Astrocyte (in vitro differentiated cells and primary cell): ENCODE data around the gene ADAMTS20. TPM values are rescaled to one million over a fixed set of nuclear protein-coding genes. Genes with fewer than 3 reads are reported as not detected.
A peak's percentile ranks its signal among the peaks of the same experiment; 100 is the strongest.

ENCODE experiments used
- DNase-seq: peaks from one replicate; pipeline ENCODE4 v3.0.0-alpha.2; 2010; ENCODE audit warnings: low read depth
- FAIRE-seq: peaks from 2 replicates; lab custom pipeline; 2011; peaks lifted over from hg19 to GRCh38; lab: Jason Lieb, UNC
- H2AFZ ChIP-seq: 2 replicates; pipeline ENCODE4 v1.6.0; 2012; ENCODE audit warnings: low read depth, low read length, inconsistent platforms
- H3K27ac ChIP-seq: 2 replicates; pipeline ENCODE4 v1.5.1; 2011; ENCODE audit warnings: low read depth, low read length, inconsistent platforms
- H3K27me3 ChIP-seq: 2 replicates; pipeline ENCODE4 v1.6.0; 2011; ENCODE audit warnings: low read length, inconsistent platforms; ENCODE audit not compliant: insufficient read depth
- H3K36me3 ChIP-seq: 2 replicates; pipeline ENCODE4 v1.5.1; 2011; ENCODE audit warnings: low read length, inconsistent platforms; ENCODE audit not compliant: insufficient read depth
- H3K4me1 ChIP-seq: 2 replicates; pipeline ENCODE4 v1.5.1; 2011; ENCODE audit warnings: low read length, inconsistent platforms; ENCODE audit not compliant: insufficient read depth
- H3K4me2 ChIP-seq: 2 replicates; pipeline ENCODE4 v1.6.0; 2012; ENCODE audit warnings: low read length, inconsistent platforms
- H3K4me3 ChIP-seq: 2 replicates; pipeline ENCODE4 v1.5.1; 2011; ENCODE audit warnings: low read depth, mild to moderate bottlenecking, low read length, inconsistent platforms; ENCODE audit not compliant: insufficient read depth
- H3K79me2 ChIP-seq: 2 replicates; pipeline ENCODE4 v1.6.0; 2012; ENCODE audit warnings: mild to moderate bottlenecking, low read length, inconsistent platforms; ENCODE audit not compliant: insufficient read depth
- H3K9ac ChIP-seq: 2 replicates; pipeline ENCODE4 v1.6.0; 2012; ENCODE audit warnings: mild to moderate bottlenecking, low read length, inconsistent platforms
- H3K9me3 ChIP-seq: 2 replicates; pipeline ENCODE4 v1.5.1; 2012; ENCODE audit warnings: low read depth, mild to moderate bottlenecking, low read length, inconsistent platforms; ENCODE audit not compliant: insufficient read depth
- H4K20me1 ChIP-seq: 2 replicates; pipeline ENCODE4 v1.6.0; 2012; ENCODE audit warnings: low read length, inconsistent platforms; ENCODE audit not compliant: insufficient read depth
- H3K27ac Mint-ChIP-seq: one replicate; pipeline ENCODE4 v1.8.0; 2021; ENCODE audit warnings: mild to moderate bottlenecking, mixed read lengths; ENCODE audit not compliant: unreplicated experiment
- H3K27me3 Mint-ChIP-seq: one replicate; pipeline ENCODE4 v1.8.0; 2021; ENCODE audit warnings: low read depth, mixed read lengths; ENCODE audit not compliant: unreplicated experiment
- H3K36me3 Mint-ChIP-seq: one replicate; pipeline ENCODE4 v1.8.0; 2021; ENCODE audit warnings: low read depth, mixed read lengths; ENCODE audit not compliant: unreplicated experiment
- H3K4me1 Mint-ChIP-seq: one replicate; pipeline ENCODE4 v1.8.0; 2021; ENCODE audit warnings: low read depth, mixed read lengths; ENCODE audit not compliant: unreplicated experiment
- H3K4me3 Mint-ChIP-seq: one replicate; pipeline ENCODE4 v1.8.0; 2021; ENCODE audit warnings: mild to moderate bottlenecking, moderate library complexity, mixed read lengths; ENCODE audit not compliant: unreplicated experiment
- H3K9me3 Mint-ChIP-seq: one replicate; pipeline ENCODE4 v1.8.0; 2021; ENCODE audit warnings: mild to moderate bottlenecking, mixed read lengths; ENCODE audit not compliant: unreplicated experiment
- CTCF ChIP-seq: IDR thresholded peaks from 2 replicates; pipeline ENCODE4 v1.5.1; 2011; ENCODE audit warnings: low read depth, mild to moderate bottlenecking, inconsistent platforms, low read length, moderate library complexity; ENCODE audit not compliant: insufficient read depth
- EZH2 ChIP-seq: IDR thresholded peaks from 2 replicates; pipeline ENCODE4 v1.6.1; 2012; ENCODE audit warnings: mild to moderate bottlenecking, low read length, inconsistent platforms; ENCODE audit not compliant: insufficient read depth
- total RNA-seq: library from RNA; stranded (reverse); gene quantifications from 2 replicates; pipeline ENCODE4 v1.2.1, GENCODE V29; 2021

Gene ADAMTS20
- total RNA-seq, 1 donor from 2014 or later: 0.66 TPM

- Mint-ChIP-seq H3K4me1 (peaks cover 6% of the 10 kb centered on the region), H3K27me3 (no peaks in the 10 kb centered on the region), H3K27ac (no peak overlapping the region), H3K4me3 (no peak overlapping the region), H3K36me3 (no peaks in the 10 kb centered on the region), H3K9me3 (no peaks in the 10 kb centered on the region)
- Histone ChIP-seq H3K4me2 (peak overlapping the region; percentile 15), H3K27me3 (no peaks in the 10 kb centered on the region), H3K9me3 (no peaks in the 10 kb centered on the region), H3K4me3 (no peak overlapping the region), H3K9ac (peak overlapping the region; percentile 60), H3K27ac (peak overlapping the region; percentile 93), H2AFZ (no peak overlapping the region), H3K79me2 (no peaks in the 10 kb centered on the region), H4K20me1 (no peaks in the 10 kb centered on the region), H3K4me1 (peaks cover 26% of the 10 kb centered on the region), H3K36me3 (no peaks in the 10 kb centered on the region)
- TF ChIP-seq EZH2: no peak
- no peak for TF ChIP-seq CTCF
- no peak for DNase-seq
- FAIRE-seq: no peak
Measured at GRCh38 chr12:43310596-43310995, 241.4 kb downstream of the ADAMTS20 start.

- TF ChIP-seq EZH2: no peak
- no peak for TF ChIP-seq CTCF
- DNase-seq: peak; percentile 95
- H3K79me2 ChIP-seq: no peaks in the 10 kb centered on the region
Measured at GRCh38 chr12:43309959-43310358, 242.0 kb downstream of the ADAMTS20 start.

GRCh38 chr12:43308776-43309175 lies 243.2 kb downstream of the ADAMTS20 start:
- H2AFZ ChIP-seq: no peak overlapping the region
- H3K27me3 Mint-ChIP-seq: no peaks in the 10 kb centered on the region
- no peaks in the 10 kb centered on the region for H3K36me3 Mint-ChIP-seq
- no peak overlapping the region for H3K27ac Mint-ChIP-seq
- FAIRE-seq (no peak), DNase-seq (no peak)
- no peak overlapping the region for H3K4me3 ChIP-seq
- no peak overlapping the region for H3K4me2 ChIP-seq
- no peak overlapping the region for H3K4me3 Mint-ChIP-seq
- H3K4me1 Mint-ChIP-seq: peaks cover 6% of the 10 kb centered on the region
- no peaks in the 10 kb centered on the region for H3K36me3 ChIP-seq
- TF ChIP-seq CTCF: no peak
- no peak for TF ChIP-seq EZH2
- no peaks in the 10 kb centered on the region for H4K20me1 ChIP-seq
- H3K9me3 Mint-ChIP-seq: peaks cover 2% of the 10 kb centered on the region
- H3K27me3 ChIP-seq: no peaks in the 10 kb centered on the region
- H3K79me2 ChIP-seq: no peaks in the 10 kb centered on the region
- peaks cover 25% of the 10 kb centered on the region for H3K4me1 ChIP-seq
- H3K9me3 ChIP-seq: no peaks in the 10 kb centered on the region
- H3K9ac ChIP-seq: no peak overlapping the region
- H3K27ac ChIP-seq: peak overlapping the region; percentile 93

More at GRCh38 chr12:43309959-43310358, 242.0 kb downstream of the ADAMTS20 start:
- no peaks in the 10 kb centered on the region for H3K36me3 Mint-ChIP-seq
- no peaks in the 10 kb centered on the region for H3K36me3 ChIP-seq
- H3K9me3 Mint-ChIP-seq: no peaks in the 10 kb centered on the region
- H3K4me1 Mint-ChIP-seq: peaks cover 6% of the 10 kb centered on the region
- H3K9ac ChIP-seq: peak overlapping the region; percentile 60
- no peaks in the 10 kb centered on the region for H4K20me1 ChIP-seq
- no peaks in the 10 kb centered on the region for H3K27me3 ChIP-seq
- peaks cover 25% of the 10 kb centered on the region for H3K4me1 ChIP-seq
- H3K4me2 ChIP-seq: peak overlapping the region; percentile 15
- no peak overlapping the region for H3K4me3 ChIP-seq
- H3K27me3 Mint-ChIP-seq: no peaks in the 10 kb centered on the region
- H3K27ac ChIP-seq: peak overlapping the region; percentile 93
- H3K4me3 Mint-ChIP-seq: no peak overlapping the region
- H2AFZ ChIP-seq: no peak overlapping the region
- H3K9me3 ChIP-seq: no peaks in the 10 kb centered on the region
- FAIRE-seq: peak; percentile 93
- no peak overlapping the region for H3K27ac Mint-ChIP-seq
